Measurements from ENCODE around the gene ABL1.
A peak's percentile ranks its signal among the peaks of the same experiment; 100 is the strongest.

Gene ABL1

DNA sequence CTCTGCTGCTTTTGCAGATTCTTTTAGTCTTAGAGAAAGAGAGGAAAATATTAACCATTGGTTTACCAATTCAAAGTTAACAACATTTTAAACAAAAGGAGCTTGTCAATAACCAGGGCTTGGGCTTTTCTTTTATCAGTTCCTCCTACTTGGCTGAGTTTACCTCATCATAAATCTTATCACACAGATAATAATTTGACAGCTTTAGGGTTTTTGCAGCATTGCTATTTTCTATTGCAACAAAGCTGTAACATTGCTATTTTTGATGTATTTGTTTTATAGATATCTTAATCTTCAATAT, 9.8 kb upstream of the ABL1 start:
- no peak for DNase-seq (ENCODE audit: low read depth, low spot score)
- Histone ChIP-seq H3K4me1 (ENCODE audit: control insufficient read depth, insufficient read depth, low read length) (peaks cover 4% of the 10 kb centered on the region), H3K27ac (ENCODE audit: low read length) (no peak overlapping the region), H3K4me3 (ENCODE audit: low read length) (no peak overlapping the region), H3K36me3 (ENCODE audit: control insufficient read depth, insufficient read depth, low read length) (no peaks in the 10 kb centered on the region), H3K9me3 (ENCODE audit: control insufficient read depth, insufficient read depth, low read length) (no peaks in the 10 kb centered on the region), H3K27me3 (ENCODE audit: control insufficient read depth, insufficient read depth, low read length) (no peaks in the 10 kb centered on the region)

DNA sequence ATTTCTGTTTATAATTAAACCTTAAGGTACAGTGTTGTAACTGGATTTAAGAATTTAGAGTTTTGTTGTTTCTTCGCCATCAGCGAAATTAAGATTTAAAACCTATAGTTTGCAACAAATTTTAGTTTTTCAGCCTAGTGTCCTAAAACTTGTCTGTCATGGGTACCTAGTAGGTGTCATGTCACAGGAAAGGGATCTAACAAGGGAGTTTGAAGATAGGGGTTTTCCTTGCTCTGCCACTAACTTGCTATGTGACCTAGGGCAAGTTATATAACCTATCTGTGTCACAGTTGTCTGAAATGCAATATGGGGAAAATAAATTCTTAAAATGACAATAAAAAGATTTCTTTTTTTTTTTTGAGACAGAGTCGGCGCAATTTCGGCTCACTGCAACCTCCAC, 9.2 kb upstream of the ABL1 start:
- WGBS (ENCODE audit: insufficient coverage, insufficient read length), result no CpG with 5 or more reads among the region's 5 CpGs
- DNase-seq (ENCODE audit: low read depth, low spot score), result no peak
- Histone ChIP-seq H3K9me3 (ENCODE audit: control insufficient read depth, insufficient read depth, low read length) (no peaks in the 10 kb centered on the region), H3K4me1 (ENCODE audit: control insufficient read depth, insufficient read depth, low read length) (peaks cover 4% of the 10 kb centered on the region), H3K36me3 (ENCODE audit: control insufficient read depth, insufficient read depth, low read length) (no peaks in the 10 kb centered on the region), H3K27me3 (ENCODE audit: control insufficient read depth, insufficient read depth, low read length) (no peaks in the 10 kb centered on the region), H3K27ac (ENCODE audit: low read length) (no peak overlapping the region), H3K4me3 (ENCODE audit: low read length) (no peak overlapping the region)

DNA sequence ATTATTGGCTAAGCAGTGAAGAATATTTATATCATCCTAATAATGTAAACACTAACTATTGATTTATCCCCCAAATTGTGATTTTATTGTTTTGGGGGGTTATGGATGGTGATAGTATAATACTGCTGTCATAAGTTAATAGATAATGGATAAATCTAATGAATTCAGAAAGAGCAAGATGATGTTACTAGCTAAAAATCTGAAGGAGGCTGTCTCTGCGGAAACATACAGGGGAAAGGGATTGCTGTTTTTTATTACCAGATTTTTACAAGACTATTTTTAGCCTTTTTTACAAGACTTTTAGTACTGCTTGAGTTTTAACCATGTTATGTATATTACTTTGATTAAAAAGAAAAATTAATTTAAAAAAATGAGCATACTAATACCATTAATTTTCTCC, 5.3 kb upstream of the ABL1 start:
- H3K36me3 ChIP-seq (ENCODE audit: control insufficient read depth, insufficient read depth, low read length), result no peaks in the 10 kb centered on the region
- no peak overlapping the region for H3K27ac ChIP-seq (ENCODE audit: low read length)
- no peak overlapping the region for H3K4me3 ChIP-seq (ENCODE audit: low read length)
- DNase-seq (ENCODE audit: low read depth, low spot score), result no peak
- WGBS (ENCODE audit: insufficient coverage, insufficient read length), result no CpG with 5 or more reads among the region's 1 CpG
- peaks cover 2% of the 10 kb centered on the region; the same call in 1 of the 2 replicates for H3K4me1 ChIP-seq (ENCODE audit: control insufficient read depth, insufficient read depth, low read length)
- no peaks in the 10 kb centered on the region for H3K9me3 ChIP-seq (ENCODE audit: control insufficient read depth, insufficient read depth, low read length)
- no peaks in the 10 kb centered on the region for H3K27me3 ChIP-seq (ENCODE audit: control insufficient read depth, insufficient read depth, low read length)

- Histone ChIP-seq H3K4me1 (ENCODE audit: control insufficient read depth, insufficient read depth, low read length) (peaks cover 2% of the 10 kb centered on the region; the same call in 1 of the 2 replicates), H3K36me3 (ENCODE audit: control insufficient read depth, insufficient read depth, low read length) (no peaks in the 10 kb centered on the region), H3K27ac (ENCODE audit: low read length) (no peak overlapping the region), H3K9me3 (ENCODE audit: control insufficient read depth, insufficient read depth, low read length) (no peaks in the 10 kb centered on the region), H3K27me3 (ENCODE audit: control insufficient read depth, insufficient read depth, low read length) (no peaks in the 10 kb centered on the region), H3K4me3 (ENCODE audit: low read length) (no peak overlapping the region)
- no CpG with 5 or more reads among the region's 3 CpGs for WGBS (ENCODE audit: insufficient coverage, insufficient read length)
- no peak for DNase-seq (ENCODE audit: low read depth, low spot score)
Observed at GRCh38 chr9:130830231-130830760, 4.8 kb upstream of the ABL1 start.

DNA sequence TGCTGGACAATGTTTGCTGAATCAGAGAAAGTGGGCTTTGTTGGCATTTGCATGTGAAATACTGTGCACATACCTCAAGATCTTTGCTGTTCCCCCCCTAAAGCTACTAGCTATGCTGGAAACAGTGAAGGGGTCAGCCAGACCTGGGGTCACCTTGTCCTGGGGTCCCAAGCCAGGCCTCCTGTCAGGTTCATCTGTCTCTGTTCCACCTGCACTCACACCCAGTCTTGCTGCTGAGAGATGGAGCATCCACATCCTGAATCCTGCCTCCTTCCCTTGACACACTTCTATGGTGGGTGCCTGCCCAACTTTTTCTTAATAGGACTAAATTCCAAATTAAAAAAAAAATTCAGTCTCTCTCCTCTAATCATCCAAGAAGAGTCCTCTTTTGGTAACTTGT, 4.0 kb upstream of the ABL1 start:
- H3K4me3 ChIP-seq (ENCODE audit: low read length), result no peak overlapping the region
- no peaks in the 10 kb centered on the region for H3K4me1 ChIP-seq (ENCODE audit: control insufficient read depth, insufficient read depth, low read length)
- no peak for DNase-seq (ENCODE audit: low read depth, low spot score)
- no peaks in the 10 kb centered on the region for H3K36me3 ChIP-seq (ENCODE audit: control insufficient read depth, insufficient read depth, low read length)
- H3K9me3 ChIP-seq (ENCODE audit: control insufficient read depth, insufficient read depth, low read length), result no peaks in the 10 kb centered on the region
- no peak overlapping the region for H3K27ac ChIP-seq (ENCODE audit: low read length)
- H3K27me3 ChIP-seq (ENCODE audit: control insufficient read depth, insufficient read depth, low read length), result no peaks in the 10 kb centered on the region

DNA sequence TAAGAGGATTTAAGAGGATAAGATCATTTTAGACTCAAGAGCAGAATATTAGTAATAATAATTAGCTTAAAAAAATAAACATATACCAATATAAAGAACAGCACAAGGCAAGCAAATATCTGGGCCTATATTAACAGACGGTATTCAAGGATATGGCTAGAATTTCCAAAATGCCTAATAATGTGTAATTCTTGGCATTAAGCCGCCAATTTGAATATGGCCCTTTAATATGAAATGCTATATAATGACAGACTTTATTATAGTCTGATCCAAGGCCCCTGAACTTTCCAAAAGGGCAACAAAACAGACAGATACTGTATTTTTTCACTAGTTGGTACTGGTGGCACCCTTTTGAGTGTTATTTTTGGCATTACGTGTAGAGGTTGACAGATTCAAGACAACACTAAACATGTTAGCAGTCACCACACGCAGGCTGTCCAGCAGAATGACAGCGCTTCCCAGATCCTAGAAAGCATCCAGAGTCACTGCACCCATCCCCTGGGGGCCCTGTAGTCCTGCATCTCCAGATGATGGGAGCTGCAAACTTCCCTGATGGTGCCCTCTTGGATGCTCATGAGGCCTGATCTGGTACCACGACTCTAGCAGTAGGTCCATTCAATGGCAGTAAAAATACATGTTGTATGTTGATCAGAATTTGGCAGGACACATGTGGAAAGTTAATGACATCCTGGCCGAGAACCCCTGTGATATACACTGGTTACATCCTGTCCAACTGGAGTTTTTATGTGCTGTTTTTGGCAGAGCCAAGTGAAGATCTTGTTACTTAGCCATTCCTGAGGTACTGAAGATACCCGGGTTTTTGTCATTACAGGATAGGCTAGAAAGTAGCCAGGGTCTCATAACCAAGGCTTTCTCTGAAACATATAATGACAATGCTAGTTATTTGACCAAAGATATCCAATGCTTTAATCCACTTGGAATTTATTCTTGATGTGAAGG, 1.7 kb upstream of the ABL1 start:
- no peak for DNase-seq (ENCODE audit: low read depth, low spot score)
- Histone ChIP-seq H3K4me1 (ENCODE audit: control insufficient read depth, insufficient read depth, low read length) (no peaks in the 10 kb centered on the region; the same call in 1 of the 2 replicates), H3K9me3 (ENCODE audit: control insufficient read depth, insufficient read depth, low read length) (no peaks in the 10 kb centered on the region), H3K27me3 (ENCODE audit: control insufficient read depth, insufficient read depth, low read length) (no peaks in the 10 kb centered on the region), H3K4me3 (ENCODE audit: low read length) (no peak overlapping the region), H3K27ac (ENCODE audit: low read length) (no peak overlapping the region), H3K36me3 (ENCODE audit: control insufficient read depth, insufficient read depth, low read length) (no peaks in the 10 kb centered on the region)
- no CpG with 5 or more reads among the region's 8 CpGs for WGBS (ENCODE audit: insufficient coverage, insufficient read length)

DNA sequence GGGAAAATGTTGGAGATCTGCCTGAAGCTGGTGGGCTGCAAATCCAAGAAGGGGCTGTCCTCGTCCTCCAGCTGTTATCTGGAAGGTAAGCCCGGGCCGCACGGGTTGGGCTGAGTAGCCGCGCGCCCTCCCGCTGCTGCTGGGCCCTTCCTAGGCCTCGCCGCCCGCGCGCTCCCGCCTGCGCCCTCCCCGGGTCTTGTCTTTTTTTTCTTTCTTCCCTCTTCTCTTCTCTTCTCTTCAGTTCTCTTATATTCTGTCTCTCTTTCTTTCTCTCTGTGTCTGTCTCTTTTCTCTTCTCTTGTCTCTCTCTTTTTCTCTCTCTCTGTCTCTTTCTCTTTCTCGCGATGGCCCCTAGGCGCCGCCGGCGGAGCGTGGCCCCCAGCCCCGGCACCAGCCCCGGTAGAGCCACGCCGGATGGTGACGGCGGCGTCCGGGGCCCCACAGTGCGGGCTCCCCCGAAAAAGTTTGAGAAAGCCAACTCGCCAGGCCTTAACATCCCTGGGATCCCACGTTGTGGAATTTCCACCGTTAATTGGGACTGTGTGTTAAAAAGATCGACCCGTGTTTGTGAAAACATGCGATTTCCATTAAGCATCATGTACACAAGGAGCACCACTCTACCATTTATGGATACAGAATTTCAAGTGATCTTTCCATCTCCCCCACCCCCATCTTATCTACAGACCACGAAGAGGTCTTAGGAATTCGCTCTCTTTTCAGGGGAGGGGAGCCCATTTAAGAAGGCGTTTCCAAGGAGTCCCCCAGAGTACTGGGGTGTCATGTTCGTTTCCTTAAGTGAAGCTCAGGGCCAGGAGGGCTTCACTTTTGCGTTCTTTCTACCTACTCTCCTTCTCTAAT, 616 bp downstream of the ABL1 start:
- WGBS (ENCODE audit: insufficient coverage, insufficient read length), result no CpG with 5 or more reads among the region's 44 CpGs
- H3K36me3 ChIP-seq (ENCODE audit: control insufficient read depth, insufficient read depth, low read length), result no peaks in the 10 kb centered on the region
- H3K9me3 ChIP-seq (ENCODE audit: control insufficient read depth, insufficient read depth, low read length), result no peaks in the 10 kb centered on the region
- H3K4me1 ChIP-seq (ENCODE audit: control insufficient read depth, insufficient read depth, low read length), result peaks cover 2% of the 10 kb centered on the region
- no peak for DNase-seq (ENCODE audit: low read depth, low spot score)
- H3K27me3 ChIP-seq (ENCODE audit: control insufficient read depth, insufficient read depth, low read length), result no peaks in the 10 kb centered on the region
- H3K27ac ChIP-seq (ENCODE audit: low read length), result no peak overlapping the region
- peak overlapping the region; percentile 89 for H3K4me3 ChIP-seq (ENCODE audit: low read length)

DNA sequence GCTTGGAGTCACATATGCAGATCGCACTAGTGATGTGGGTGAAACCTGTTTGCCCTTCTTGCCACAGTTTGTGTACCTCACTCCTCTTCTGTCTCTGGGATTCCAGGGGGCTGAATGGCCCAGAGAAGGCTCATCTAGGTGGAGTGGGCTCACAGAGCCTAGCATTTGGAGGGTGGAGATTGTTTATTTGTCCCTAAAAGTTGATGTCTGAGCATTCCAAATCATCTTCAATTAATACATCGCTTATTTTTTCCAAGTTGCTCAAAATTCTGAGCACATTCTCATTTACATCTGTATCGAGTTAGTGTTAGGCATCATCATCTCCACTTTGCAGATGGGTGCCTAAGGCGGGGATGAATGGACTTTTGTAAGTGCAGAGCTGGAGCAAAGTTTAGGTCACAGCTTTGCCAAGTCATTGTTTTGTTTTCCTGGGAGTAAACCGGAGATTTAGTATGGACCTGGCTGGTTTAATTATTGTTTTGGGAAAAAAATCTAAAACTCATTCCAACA, 2.0 kb downstream of the ABL1 start:
- Histone ChIP-seq H3K27me3 (ENCODE audit: control insufficient read depth, insufficient read depth, low read length) (no peaks in the 10 kb centered on the region), H3K4me3 (ENCODE audit: low read length) (no peak overlapping the region), H3K36me3 (ENCODE audit: control insufficient read depth, insufficient read depth, low read length) (no peaks in the 10 kb centered on the region), H3K27ac (ENCODE audit: low read length) (no peak overlapping the region), H3K9me3 (ENCODE audit: control insufficient read depth, insufficient read depth, low read length) (no peaks in the 10 kb centered on the region), H3K4me1 (ENCODE audit: control insufficient read depth, insufficient read depth, low read length) (peaks cover 2% of the 10 kb centered on the region)
- WGBS (ENCODE audit: insufficient coverage, insufficient read length), result no CpG with 5 or more reads among the region's 5 CpGs
- DNase-seq (ENCODE audit: low read depth, low spot score), result no peak

GRCh38 chr9:130837643-130838042, 2.6 kb downstream of the ABL1 start:
- Histone ChIP-seq H3K4me1 (ENCODE audit: control insufficient read depth, insufficient read depth, low read length) (peaks cover 4% of the 10 kb centered on the region), H3K36me3 (ENCODE audit: control insufficient read depth, insufficient read depth, low read length) (no peaks in the 10 kb centered on the region), H3K27ac (ENCODE audit: low read length) (no peak overlapping the region), H3K27me3 (ENCODE audit: control insufficient read depth, insufficient read depth, low read length) (no peaks in the 10 kb centered on the region), H3K4me3 (ENCODE audit: low read length) (no peak overlapping the region), H3K9me3 (ENCODE audit: control insufficient read depth, insufficient read depth, low read length) (no peaks in the 10 kb centered on the region)
- DNase-seq (ENCODE audit: low read depth, low spot score), result no peak
- WGBS (ENCODE audit: insufficient coverage, insufficient read length), result no CpG with 5 or more reads among the region's 4 CpGs

Measured in iPS DF 6.9 (cell line).